Measurements from ENCODE around the gene GSTA2.
"Not testable (repeated sequence)": the region's sequence is repeated elsewhere in the genome, so short reads cannot be mapped to it uniquely, and the experiment has no call there.

GSTA2 gene

DNA sequence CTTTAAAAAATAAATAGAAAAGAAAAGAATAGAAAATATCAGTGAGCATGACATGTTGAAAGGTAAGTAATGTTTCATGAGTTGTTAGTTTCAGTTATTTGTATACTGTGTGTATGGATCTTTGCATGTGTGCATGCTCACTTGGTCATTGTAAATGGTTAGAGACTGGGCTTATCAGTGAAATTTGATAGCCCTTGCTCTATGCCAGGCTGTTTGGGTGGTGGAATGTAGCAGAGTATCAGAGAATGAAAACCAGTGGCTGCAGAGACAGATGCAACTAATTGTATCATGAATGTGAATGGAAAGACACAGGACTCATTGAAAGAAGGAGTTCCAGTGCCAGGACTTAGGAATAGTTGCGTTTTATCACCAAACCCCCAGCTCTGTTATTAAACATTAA, 4.2 kb downstream of the GSTA2 start:
- DNase-seq, result no peak

GRCh38 chr6:52757651-52758338, 5.5 kb downstream of the GSTA2 start:
- DNase-seq, result not testable (repeated sequence)

- no peak for DNase-seq
These were observed 8.8 kb downstream of the GSTA2 start for GRCh38 chr6:52754443-52754842.

- DNase-seq, result not testable (repeated sequence)
These were observed 10.1 kb downstream of the GSTA2 start for GRCh38 chr6:52753137-52753536.

GRCh38 chr6:52752310-52752709, 11.0 kb downstream of the GSTA2 start:
- DNase-seq, result no peak

GRCh38 chr6:52749556-52750152, 13.6 kb downstream of the GSTA2 start:
- DNase-seq, result no peak

DNA sequence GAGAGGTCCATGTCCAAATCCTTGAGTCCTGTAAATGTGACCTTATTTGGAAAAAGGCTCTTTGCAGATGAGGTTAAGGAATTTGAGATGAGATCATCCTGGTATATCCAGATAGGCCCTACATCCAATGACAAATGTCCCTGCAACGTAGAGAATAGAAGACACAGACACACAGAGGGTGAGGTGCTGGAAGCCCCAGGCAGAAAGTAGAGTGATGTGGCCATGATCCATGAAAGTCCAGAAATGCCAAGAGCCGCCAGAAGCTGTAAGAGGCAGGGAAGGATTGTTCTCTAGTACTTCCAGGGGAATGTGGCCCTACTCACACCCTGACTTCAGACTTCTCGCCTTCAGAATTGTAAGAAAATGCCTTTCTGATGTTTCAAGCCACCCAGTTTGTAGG, 16.0 kb downstream of the GSTA2 start:
- not testable (repeated sequence) for DNase-seq

GRCh38 chr6:52746213-52746612, 17.1 kb downstream of the GSTA2 start:
- no peak for DNase-seq

- DNase-seq, result no peak
These were observed 17.5 kb downstream of the GSTA2 start for GRCh38 chr6:52745764-52746201.

- DNase-seq, result no peak
These were observed 21.4 kb downstream of the GSTA2 start for GRCh38 chr6:52741872-52742271.

DNA sequence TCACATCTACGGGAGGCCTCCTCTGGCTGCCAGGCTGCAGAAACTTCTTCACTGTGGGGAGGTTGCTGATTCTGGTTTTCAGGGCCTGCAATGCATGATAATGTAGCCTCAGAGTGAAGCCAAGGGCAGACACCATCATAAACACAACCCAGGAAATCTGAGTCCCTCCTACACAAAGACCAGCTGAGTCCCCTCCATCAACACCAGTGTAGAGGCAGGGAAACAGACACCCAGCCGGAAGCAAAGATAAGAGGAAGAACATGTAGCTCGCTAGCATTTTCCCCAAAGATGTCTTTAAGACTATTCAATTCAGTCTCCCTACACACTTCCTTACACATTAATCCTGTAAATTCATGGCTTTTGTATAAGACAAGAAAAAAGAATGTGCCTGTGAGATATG, 23.6 kb downstream of the GSTA2 start:
- no peak for DNase-seq

GRCh38 chr6:52739134-52739533, 24.1 kb downstream of the GSTA2 start:
- DNase-seq, result no peak

GRCh38 chr6:52736145-52736544, 27.1 kb downstream of the GSTA2 start:
- DNase-seq, result no peak

- no peak for DNase-seq
These were observed 28.2 kb downstream of the GSTA2 start for GRCh38 chr6:52735071-52735470.

- DNase-seq, result no peak
These were observed 29.2 kb downstream of the GSTA2 start for GRCh38 chr6:52734072-52734471.

GRCh38 chr6:52733172-52733571, 30.1 kb downstream of the GSTA2 start:
- DNase-seq, result no peak

GRCh38 chr6:52731719-52732118, 31.6 kb downstream of the GSTA2 start:
- no peak for DNase-seq

DNA sequence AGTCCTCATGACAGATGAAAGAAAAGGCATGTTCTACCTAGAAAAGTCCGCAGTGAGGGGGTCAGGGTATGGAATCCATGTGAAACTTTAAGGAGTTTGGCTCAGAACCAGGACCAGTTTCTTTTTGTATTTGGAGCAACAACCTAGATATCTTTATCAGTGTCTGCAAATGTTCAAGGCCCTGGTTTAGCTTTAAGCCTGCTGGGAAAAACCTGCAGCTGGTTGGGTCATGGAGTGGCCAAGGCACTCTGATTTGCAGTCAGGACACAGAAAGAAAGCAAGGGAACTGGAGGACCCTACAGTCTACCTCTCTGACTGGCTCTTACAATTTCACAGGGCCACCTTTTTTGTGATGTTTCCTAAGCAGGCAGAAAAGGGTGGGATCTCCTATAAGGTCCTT, 33.7 kb downstream of the GSTA2 start:
- DNase-seq, result no peak

- no peak for DNase-seq
These were observed 34.9 kb downstream of the GSTA2 start for GRCh38 chr6:52728394-52728793.

GRCh38 chr6:52727908-52728307, 35.4 kb downstream of the GSTA2 start:
- no peak for DNase-seq

GRCh38 chr6:52726741-52727535, 36.3 kb downstream of the GSTA2 start:
- DNase-seq, result no peak

DNA sequence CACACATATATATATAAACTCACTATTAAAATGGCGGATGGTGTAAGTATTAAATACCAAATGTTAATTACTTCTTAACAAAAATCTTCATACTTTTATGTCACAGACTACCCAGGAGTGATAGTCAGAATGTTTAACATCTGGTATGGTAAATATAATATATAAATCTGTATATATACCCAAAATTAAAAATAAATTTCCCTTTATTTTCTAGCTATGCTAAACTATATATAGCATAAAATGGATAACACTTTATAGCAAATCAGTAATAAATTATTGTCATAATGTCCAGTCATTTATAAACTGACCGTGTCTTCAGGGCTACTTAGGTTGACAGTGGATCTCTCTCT, 37.1 kb downstream of the GSTA2 start:
- no peak for DNase-seq

DNA sequence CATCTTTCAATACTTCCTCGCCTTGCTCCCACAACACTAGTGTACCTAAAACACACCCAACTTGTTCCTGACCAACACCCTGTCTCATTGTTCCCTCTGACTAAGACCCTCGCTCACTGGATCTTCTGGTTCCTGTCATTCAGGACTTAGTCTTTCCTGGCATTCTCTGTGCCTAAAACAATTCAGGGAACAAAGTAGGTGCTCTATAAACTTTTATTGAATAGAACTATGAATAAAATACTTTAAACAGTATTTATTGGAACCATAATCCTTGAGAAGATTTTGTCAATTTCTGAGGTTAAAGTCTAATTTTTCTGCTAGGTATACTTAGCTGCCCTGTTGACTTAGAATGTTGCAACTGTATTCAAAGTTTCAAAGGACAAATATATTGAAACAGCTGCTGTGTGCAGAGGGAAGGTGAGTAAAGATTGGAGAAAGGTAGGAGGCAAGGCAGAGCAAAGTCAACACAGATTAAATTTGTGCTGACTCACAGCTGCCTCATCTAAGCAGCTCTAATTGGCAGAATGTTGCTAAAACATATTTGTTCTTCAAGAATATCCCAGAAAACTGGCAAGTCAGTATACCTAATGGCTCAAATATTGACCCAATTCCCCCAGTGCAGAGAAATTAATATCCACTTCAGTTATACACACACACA, 37.6 kb downstream of the GSTA2 start:
- DNase-seq, result no peak

GRCh38 chr6:52725143-52725534, 38.1 kb downstream of the GSTA2 start:
- no peak for DNase-seq

Data from activated gamma-delta T cell treated with Interleukin-2 at 50 U/mL for 16 hours (primary cell).